Fibroblast of the aortic adventitia (primary cell): Measurements from ENCODE around the gene SPON1. TPM values are rescaled to one million over a fixed set of nuclear protein-coding genes. Genes with fewer than 3 reads are reported as not detected.

Experiments used
- DNase-seq: peaks from one replicate; pipeline ENCODE4 v3.0.0-alpha.2; 2010; ENCODE audit warnings: low read depth
- H3K4me3 ChIP-seq: 2 replicates; pipeline ENCODE4 v1.5.1; 2011; ENCODE audit warnings: low read depth, mild to moderate bottlenecking, control low read depth, low read length, moderate library complexity
- total RNA-seq: library from RNA; depleted of rRNA; stranded (reverse); fragments of >200 nt; gene quantifications from 2 replicates; pipeline ENCODE4 v1.2.3, GENCODE V29; 2012; ENCODE audit warnings: low replicate concordance
- TF ChIP-seq, protein P1 (sequence below): IDR thresholded peaks from 2 replicates; pipeline ENCODE4 v1.5.1; 2011; ENCODE audit warnings: mild to moderate bottlenecking, low read length, control low read depth, inconsistent platforms; ENCODE audit not compliant: insufficient read depth

The SPON1 gene
- total RNA-seq, 1 donor, result 3.5 TPM

DNA sequence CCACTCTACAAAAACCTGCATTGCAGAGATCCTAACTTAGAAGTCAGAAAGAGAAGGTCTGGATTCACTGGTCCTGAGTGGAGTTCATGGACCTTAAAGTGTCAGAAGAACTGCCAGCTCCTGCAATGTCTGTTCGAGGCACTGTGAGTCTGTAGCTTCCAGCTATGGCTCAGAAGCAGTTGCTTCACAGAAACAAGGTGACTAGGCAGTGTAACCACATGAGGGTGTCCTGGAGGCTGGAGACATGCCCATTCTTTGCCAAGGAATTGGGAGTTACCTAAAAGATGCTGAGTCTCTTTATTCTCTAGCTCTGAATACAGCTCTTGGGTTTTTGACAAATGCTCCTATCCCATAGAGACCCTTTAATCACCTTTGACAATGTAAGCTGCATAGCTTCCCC lies 130.5 kb downstream of the SPON1 start:
- DNase-seq, result no peak
- TF ChIP-seq, protein P1, sequence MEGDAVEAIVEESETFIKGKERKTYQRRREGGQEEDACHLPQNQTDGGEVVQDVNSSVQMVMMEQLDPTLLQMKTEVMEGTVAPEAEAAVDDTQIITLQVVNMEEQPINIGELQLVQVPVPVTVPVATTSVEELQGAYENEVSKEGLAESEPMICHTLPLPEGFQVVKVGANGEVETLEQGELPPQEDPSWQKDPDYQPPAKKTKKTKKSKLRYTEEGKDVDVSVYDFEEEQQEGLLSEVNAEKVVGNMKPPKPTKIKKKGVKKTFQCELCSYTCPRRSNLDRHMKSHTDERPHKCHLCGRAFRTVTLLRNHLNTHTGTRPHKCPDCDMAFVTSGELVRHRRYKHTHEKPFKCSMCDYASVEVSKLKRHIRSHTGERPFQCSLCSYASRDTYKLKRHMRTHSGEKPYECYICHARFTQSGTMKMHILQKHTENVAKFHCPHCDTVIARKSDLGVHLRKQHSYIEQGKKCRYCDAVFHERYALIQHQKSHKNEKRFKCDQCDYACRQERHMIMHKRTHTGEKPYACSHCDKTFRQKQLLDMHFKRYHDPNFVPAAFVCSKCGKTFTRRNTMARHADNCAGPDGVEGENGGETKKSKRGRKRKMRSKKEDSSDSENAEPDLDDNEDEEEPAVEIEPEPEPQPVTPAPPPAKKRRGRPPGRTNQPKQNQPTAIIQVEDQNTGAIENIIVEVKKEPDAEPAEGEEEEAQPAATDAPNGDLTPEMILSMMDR, result no peak

DNA sequence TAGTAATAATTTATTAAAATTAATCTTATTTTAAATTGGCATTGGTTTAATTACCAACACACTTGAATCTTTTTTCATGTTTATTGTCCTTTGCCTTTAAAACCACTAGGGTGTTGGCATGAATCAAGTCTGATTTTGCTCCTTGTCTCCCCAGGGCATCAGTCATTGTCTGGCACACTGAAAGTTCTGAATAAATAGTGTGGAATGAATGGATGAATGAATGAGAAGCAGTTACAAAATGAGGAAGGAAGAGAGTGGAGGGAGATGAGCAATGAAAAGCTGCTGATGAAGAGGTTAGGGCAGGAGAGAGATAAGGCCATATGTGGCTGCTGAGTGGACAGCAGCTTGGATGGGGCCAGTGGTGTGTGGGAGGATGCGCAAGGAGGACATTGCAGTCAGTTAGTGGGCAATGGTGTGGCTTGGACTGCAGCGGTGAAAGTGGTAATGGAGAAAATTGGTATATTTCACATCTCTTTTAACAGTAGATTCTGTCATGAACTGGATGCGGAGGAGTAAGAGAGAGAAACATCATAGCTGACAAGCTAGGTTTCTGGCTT lies 132.0 kb downstream of the SPON1 start:
- TF ChIP-seq, protein P1, result no peak

More for the DNA sequence above, 130.5 kb downstream of the SPON1 start:
- no peak overlapping the region for H3K4me3 ChIP-seq

DNA sequence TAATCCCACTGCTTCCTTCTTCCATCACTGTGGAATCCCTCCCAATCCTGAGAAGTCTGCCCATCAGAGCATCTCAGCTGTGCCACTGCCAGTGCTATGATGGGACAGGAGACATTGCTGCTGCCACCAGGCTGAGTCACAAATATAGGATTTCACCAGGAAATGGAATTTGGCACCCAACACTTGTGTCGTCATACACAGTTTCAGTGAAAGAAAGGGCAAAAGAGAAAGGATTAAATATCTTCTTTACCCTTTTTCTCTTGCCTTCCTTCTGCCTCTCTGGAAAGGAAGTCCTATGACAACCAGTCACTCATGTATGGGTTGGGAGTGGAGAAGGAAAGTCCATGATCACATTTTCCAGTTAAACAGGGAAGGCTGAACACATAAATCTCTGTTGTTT lies 133.4 kb downstream of the SPON1 start:
- no peak for DNase-seq
- TF ChIP-seq, protein P1, result no peak
- H3K4me3 ChIP-seq, result no peak overlapping the region

More for the DNA sequence above, 132.0 kb downstream of the SPON1 start:
- no peak overlapping the region for H3K4me3 ChIP-seq
- DNase-seq, result no peak

DNA sequence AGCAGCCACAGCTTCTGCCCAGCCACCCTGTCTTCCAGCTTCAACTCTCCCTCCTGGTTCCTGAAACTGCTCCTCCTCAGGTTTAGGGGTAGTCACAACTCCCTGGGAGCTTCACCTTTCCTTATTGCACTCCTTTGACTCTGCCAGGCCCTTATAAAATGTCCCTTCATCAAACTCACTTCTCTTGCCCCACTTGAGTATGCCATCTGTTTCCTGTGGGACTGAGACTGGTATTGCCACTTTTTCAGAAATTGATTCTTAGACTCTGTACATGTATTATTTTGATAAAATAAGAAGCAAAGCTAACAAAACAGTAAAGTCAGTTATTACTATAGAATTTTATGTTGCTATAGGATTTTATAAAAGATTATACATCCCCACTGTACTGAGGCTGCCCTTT lies 134.1 kb downstream of the SPON1 start:
- H3K4me3 ChIP-seq, result no peak overlapping the region
- DNase-seq, result no peak
- TF ChIP-seq, protein P1, result no peak

DNA sequence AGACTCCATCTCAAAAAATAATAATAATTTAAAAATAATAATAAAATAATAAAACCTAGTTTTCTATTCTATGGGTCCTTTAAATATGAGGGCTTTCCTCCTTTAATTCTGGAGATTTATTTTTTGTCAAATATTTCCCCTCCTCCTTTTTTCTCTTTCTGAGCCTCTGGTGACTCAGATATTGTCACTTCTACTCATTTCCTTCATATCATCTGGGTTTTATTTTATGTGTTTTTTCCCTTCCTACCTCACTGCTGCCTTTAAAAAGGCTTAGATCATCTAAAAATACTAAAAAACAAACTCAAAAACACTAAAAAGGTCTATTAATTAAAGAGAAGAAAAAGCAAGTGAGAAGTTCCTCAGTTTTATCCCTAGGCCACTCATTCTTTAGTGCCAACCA lies 138.9 kb downstream of the SPON1 start:
- TF ChIP-seq, protein P1, result no peak
- no peak for DNase-seq
- H3K4me3 ChIP-seq, result no peak overlapping the region

DNA sequence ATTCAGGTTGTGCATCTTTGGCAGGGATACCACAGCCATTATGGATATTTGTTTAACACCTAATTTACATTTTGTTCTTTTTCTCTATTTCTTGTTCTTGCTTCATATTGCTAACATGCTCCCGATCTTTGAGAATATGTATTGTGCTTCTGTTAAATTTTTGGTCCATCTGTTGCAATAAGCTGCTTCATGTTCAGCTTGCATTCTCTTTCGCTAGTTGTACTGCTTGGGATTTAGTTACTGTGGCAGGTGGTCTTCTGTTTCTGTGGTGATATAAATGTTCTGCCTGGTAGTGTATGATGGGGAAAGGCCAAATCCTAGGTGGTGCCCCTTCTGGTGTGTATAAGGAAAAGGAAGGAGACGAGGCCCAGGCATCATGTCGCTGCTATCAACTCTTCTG lies 140.2 kb downstream of the SPON1 start:
- DNase-seq, result no peak
- TF ChIP-seq, protein P1, result no peak
- H3K4me3 ChIP-seq, result no peak overlapping the region

DNA sequence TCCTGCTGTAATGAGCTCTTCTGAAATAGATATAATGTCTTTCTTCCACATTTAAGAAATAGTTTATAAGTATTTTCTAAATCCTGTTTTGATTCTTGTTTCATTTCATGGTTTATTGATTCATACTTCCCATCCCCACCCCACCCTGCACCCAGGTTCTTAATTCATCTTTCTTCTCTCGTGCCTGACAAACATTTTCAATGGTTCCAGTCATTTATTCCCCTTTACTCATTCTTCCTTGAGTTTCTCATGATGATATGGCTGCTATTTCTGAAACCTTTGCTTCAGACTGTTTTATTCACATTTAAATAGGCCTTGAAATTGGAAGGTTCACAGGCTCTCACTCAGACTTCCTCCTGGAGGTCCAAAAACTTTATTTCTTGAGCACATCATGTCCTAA lies 142.9 kb downstream of the SPON1 start:
- no peak overlapping the region for H3K4me3 ChIP-seq
- TF ChIP-seq, protein P1, result no peak
- DNase-seq, result no peak
